Smooth muscle cell (in vitro differentiated cells): Measurements from ENCODE around the gene CLEC19A. TPM values are rescaled to one million over a fixed set of nuclear protein-coding genes. Genes with fewer than 3 reads are reported as not detected.

ENCODE experiments used
- DNase-seq: peaks from one replicate; lab custom pipeline; 2025; ENCODE audit not compliant: unreplicated experiment; lab: John Stamatoyannopoulos, UW
- H2AFZ ChIP-seq: fragments of 200-600 bp; sonication (generic); 2 replicates; pipeline ENCODE4 v1.6.0; 2016; ENCODE audit warnings: antibody characterized with exemption, low read depth, mild to moderate bottlenecking
- H3F3A ChIP-seq: fragments of 200-600 bp; sonication (generic); 2 replicates; pipeline ENCODE4 v1.6.0; 2017; ENCODE audit warnings: antibody characterized with exemption, low read depth
- H3K27ac ChIP-seq: fragments of 200-600 bp; sonication (generic); 2 replicates; pipeline ENCODE4 v1.5.1; 2016; ENCODE audit warnings: low read depth, mild to moderate bottlenecking
- H3K27me3 ChIP-seq: fragments of 200-600 bp; sonication (generic); 2 replicates; pipeline ENCODE4 v1.6.1; 2016; ENCODE audit warnings: low read depth, mild to moderate bottlenecking
- H3K36me3 ChIP-seq: fragments of 200-600 bp; sonication (generic); 2 replicates; pipeline ENCODE4 v1.5.1; 2016; ENCODE audit warnings: low read depth
- H3K4me1 ChIP-seq: fragments of 200-600 bp; sonication (generic); 2 replicates; pipeline ENCODE4 v1.5.1; 2016; ENCODE audit warnings: low read depth
- H3K4me2 ChIP-seq: fragments of 200-600 bp; sonication (generic); 2 replicates; pipeline ENCODE4 v1.6.0; 2016; ENCODE audit warnings: mild to moderate bottlenecking
- H3K4me3 ChIP-seq: fragments of 200-600 bp; sonication (generic); 2 replicates; pipeline ENCODE4 v1.5.1; 2016; ENCODE audit warnings: mild to moderate bottlenecking
- H3K79me2 ChIP-seq: fragments of 200-600 bp; sonication (generic); 2 replicates; pipeline ENCODE4 v1.6.0; 2016; ENCODE audit warnings: low read depth, mild to moderate bottlenecking
- H3K9ac ChIP-seq: fragments of 200-600 bp; sonication (generic); 2 replicates; pipeline ENCODE4 v1.6.0; 2016; ENCODE audit warnings: low read depth
- H3K9me3 ChIP-seq: fragments of 200-600 bp; sonication (generic); replicated peaks from 2 replicates; pipeline ENCODE4 v1.5.1; 2016; ENCODE audit warnings: low read depth
- H4K20me1 ChIP-seq: fragments of 200-600 bp; sonication (generic); 2 replicates; pipeline ENCODE4 v1.6.0; 2016; ENCODE audit warnings: low read depth
- CTCF ChIP-seq: fragments of 200-600 bp; sonication (generic); IDR thresholded peaks from 2 replicates; pipeline ENCODE4 v1.5.1; 2017; ENCODE audit warnings: borderline replicate concordance, mild to moderate bottlenecking, antibody characterized with exemption; ENCODE audit not compliant: insufficient read depth, poor library complexity, severe bottlenecking
- WGBS: methylation state at CpG from one replicate; pipeline ENCODE4 v1.1.7; 2016; ENCODE audit warnings: low lambda C conversion rate; 5-methylcytosine and 5-hydroxymethylcytosine counted together
- polyA plus RNA-seq: library from polyadenylated mRNA; unstranded; fragments of >200 nt; fragmentation: Nextera tagmentation; extraction: Ambion mirVana; gene quantifications from 2 replicates; pipeline ENCODE4 v1.2.1, GENCODE V29; 2016
- total RNA-seq: library from RNA; depleted of rRNA; stranded (reverse); fragments of >200 nt; gene quantifications from 2 replicates; pipeline ENCODE4 v1.2.3, GENCODE V29; 2014

The CLEC19A gene
- total and polyA plus RNA-seq, 2 experiments from 2014 or later = not detected

- 94% methylated on average over 13 of the region's 13 CpGs for WGBS
- no peaks in the 10 kb centered on the region for H3K79me2 ChIP-seq
Observed at GRCh38 chr16:19239511-19240155, 45.9 kb upstream of the CLEC19A start.

GRCh38 chr16:19240494-19240893, 45.0 kb upstream of the CLEC19A start:
- no peak for TF ChIP-seq CTCF
- no peak overlapping the region for H2AFZ ChIP-seq
- H3K27ac ChIP-seq = no peak overlapping the region
- no peaks in the 10 kb centered on the region for H3K27me3 ChIP-seq
- no peaks in the 10 kb centered on the region for H3K79me2 ChIP-seq
- no peak overlapping the region for H3K4me2 ChIP-seq
- H3K9me3 ChIP-seq = no peaks in the 10 kb centered on the region
- no peaks in the 10 kb centered on the region for H3K36me3 ChIP-seq
- H3K4me1 ChIP-seq = no peaks in the 10 kb centered on the region
- no peak overlapping the region for H3K9ac ChIP-seq
- H4K20me1 ChIP-seq = no peaks in the 10 kb centered on the region
- WGBS = 85% methylated on average over 7 of the region's 7 CpGs
- no peak overlapping the region for H3K4me3 ChIP-seq
- no peak for DNase-seq
- no peaks in the 10 kb centered on the region for H3F3A ChIP-seq

More at GRCh38 chr16:19239511-19240155, 45.9 kb upstream of the CLEC19A start:
- H3K36me3 ChIP-seq = no peaks in the 10 kb centered on the region
- no peak overlapping the region for H3K4me3 ChIP-seq
- DNase-seq = no peak
- H3K9ac ChIP-seq = no peak overlapping the region
- H2AFZ ChIP-seq = no peak overlapping the region
- no peaks in the 10 kb centered on the region for H3F3A ChIP-seq
- no peaks in the 10 kb centered on the region for H4K20me1 ChIP-seq
- no peak overlapping the region for H3K27ac ChIP-seq
- no peaks in the 10 kb centered on the region for H3K27me3 ChIP-seq
- no peak for TF ChIP-seq CTCF
- H3K9me3 ChIP-seq = no peaks in the 10 kb centered on the region
- H3K4me2 ChIP-seq = no peak overlapping the region
- H3K4me1 ChIP-seq = no peaks in the 10 kb centered on the region

GRCh38 chr16:19241512-19241911, 44.0 kb upstream of the CLEC19A start:
- no peaks in the 10 kb centered on the region for H3K4me1 ChIP-seq
- H3K9me3 ChIP-seq = no peaks in the 10 kb centered on the region
- no peaks in the 10 kb centered on the region for H3K36me3 ChIP-seq
- H3K79me2 ChIP-seq = no peaks in the 10 kb centered on the region
- DNase-seq = no peak
- H3K9ac ChIP-seq = no peak overlapping the region
- H3K27me3 ChIP-seq = no peaks in the 10 kb centered on the region
- no peaks in the 10 kb centered on the region for H3F3A ChIP-seq
- no peak overlapping the region for H2AFZ ChIP-seq
- WGBS = 98% methylated on average over 11 of the region's 11 CpGs
- TF ChIP-seq CTCF = no peak
- H3K4me2 ChIP-seq = no peak overlapping the region
- H3K27ac ChIP-seq = no peak overlapping the region
- no peak overlapping the region for H3K4me3 ChIP-seq
- no peaks in the 10 kb centered on the region for H4K20me1 ChIP-seq

- H3K27me3 ChIP-seq = no peaks in the 10 kb centered on the region
- 87% methylated on average over 1 of the region's 1 CpG for WGBS
- no peak overlapping the region for H2AFZ ChIP-seq
- H3K4me1 ChIP-seq = no peaks in the 10 kb centered on the region
- no peaks in the 10 kb centered on the region for H3F3A ChIP-seq
- no peak overlapping the region for H3K27ac ChIP-seq
- no peak overlapping the region for H3K4me3 ChIP-seq
- H3K9ac ChIP-seq = no peak overlapping the region
- no peaks in the 10 kb centered on the region for H3K36me3 ChIP-seq
- no peak for DNase-seq
- H3K4me2 ChIP-seq = no peak overlapping the region
- no peaks in the 10 kb centered on the region for H3K9me3 ChIP-seq
- no peak for TF ChIP-seq CTCF
- H4K20me1 ChIP-seq = no peaks in the 10 kb centered on the region
- H3K79me2 ChIP-seq = no peaks in the 10 kb centered on the region
Observed at GRCh38 chr16:19242186-19242585, 43.3 kb upstream of the CLEC19A start.
